Choroid plexus epithelial cell (primary cell): ENCODE data around the gene PGR.
A peak's percentile ranks its signal among the peaks of the same experiment; 100 is the strongest.

ENCODE experiments used
- DNase-seq: peaks from one replicate; pipeline ENCODE4 v3.0.0-alpha.2; 2010; ENCODE audit warnings: low read depth
- H3K4me3 ChIP-seq: 2 replicates; pipeline ENCODE4 v1.5.1; 2011; ENCODE audit warnings: low read depth, mild to moderate bottlenecking, control low read depth, low read length, moderate library complexity
- TF ChIP-seq, protein P1 (sequence below): conservative IDR thresholded peaks from 2 replicates; pipeline ENCODE4 v1.5.1; 2011; ENCODE audit warnings: low read depth, mild to moderate bottlenecking, control low read depth, inconsistent platforms, low read length, moderate library complexity

PGR gene

GRCh38 chr11:100980156-100980555 lies 149.5 kb downstream of the PGR start:
- peak; percentile 67 for DNase-seq
- TF ChIP-seq, protein P1, sequence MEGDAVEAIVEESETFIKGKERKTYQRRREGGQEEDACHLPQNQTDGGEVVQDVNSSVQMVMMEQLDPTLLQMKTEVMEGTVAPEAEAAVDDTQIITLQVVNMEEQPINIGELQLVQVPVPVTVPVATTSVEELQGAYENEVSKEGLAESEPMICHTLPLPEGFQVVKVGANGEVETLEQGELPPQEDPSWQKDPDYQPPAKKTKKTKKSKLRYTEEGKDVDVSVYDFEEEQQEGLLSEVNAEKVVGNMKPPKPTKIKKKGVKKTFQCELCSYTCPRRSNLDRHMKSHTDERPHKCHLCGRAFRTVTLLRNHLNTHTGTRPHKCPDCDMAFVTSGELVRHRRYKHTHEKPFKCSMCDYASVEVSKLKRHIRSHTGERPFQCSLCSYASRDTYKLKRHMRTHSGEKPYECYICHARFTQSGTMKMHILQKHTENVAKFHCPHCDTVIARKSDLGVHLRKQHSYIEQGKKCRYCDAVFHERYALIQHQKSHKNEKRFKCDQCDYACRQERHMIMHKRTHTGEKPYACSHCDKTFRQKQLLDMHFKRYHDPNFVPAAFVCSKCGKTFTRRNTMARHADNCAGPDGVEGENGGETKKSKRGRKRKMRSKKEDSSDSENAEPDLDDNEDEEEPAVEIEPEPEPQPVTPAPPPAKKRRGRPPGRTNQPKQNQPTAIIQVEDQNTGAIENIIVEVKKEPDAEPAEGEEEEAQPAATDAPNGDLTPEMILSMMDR = peak; percentile 64
- H3K4me3 ChIP-seq = no peak overlapping the region
